ENCODE data around the gene PRM3. TPM values are rescaled to one million over a fixed set of nuclear protein-coding genes. Genes with fewer than 3 reads are reported as not detected.
A peak's percentile ranks its signal among the peaks of the same experiment; 100 is the strongest.

The PRM3 gene
- total RNA-seq, 2 experiments from 2014 or later: not detected

GRCh38 chr16:11231367-11231970 lies 42.0 kb downstream of the PRM3 start:
- TF ChIP-seq CTCF (IDR thresholded peaks at IDR 0.05): no peak
- H3K36me3 Mint-ChIP-seq (ENCODE audit: low read depth): no peaks in the 10 kb centered on the region
- peaks cover 69% of the 10 kb centered on the region for H3K4me1 Mint-ChIP-seq (ENCODE audit: low read depth)
- no peaks in the 10 kb centered on the region for H3K27me3 Mint-ChIP-seq
- DNase-seq: no peak
- peak overlapping the region; percentile 98 for H3K27ac Mint-ChIP-seq
- intact Hi-C loops (cut with micrococcal nuclease): no loop called here
- ChIA-PET CTCF (interaction anchor here (0.9 to 1.0 kb wide), 2 partner anchors 14 to 24 kb away, joined by 4 to 5 read pairs; partner anchors contain the start of gene SOCS1), POLR2A (interaction anchor here (0.5 to 2.9 kb wide), 3 partner anchors 20 to 137 kb away, joined by 3 to 24 read pairs (median 3); partner anchors contain the start of gene SOCS1)
- no peaks in the 10 kb centered on the region for H3K9me3 Mint-ChIP-seq
- H3K4me3 Mint-ChIP-seq: peak overlapping the region; percentile 17
- ATAC-seq: no peak

- ChIA-PET CTCF (no interaction called here), POLR2A (interaction anchor here (1.7 to 2.9 kb wide), 2 partner anchors 22 to 25 kb away, joined by 11 to 24 read pairs; partner anchors contain the start of gene SOCS1)
- Mint-ChIP-seq H3K4me3 (no peak overlapping the region), H3K27me3 (no peaks in the 10 kb centered on the region), H3K9me3 (no peaks in the 10 kb centered on the region), H3K27ac (peak overlapping the region; percentile 76), H3K36me3 (ENCODE audit: low read depth) (no peaks in the 10 kb centered on the region), H3K4me1 (ENCODE audit: low read depth) (peaks cover 74% of the 10 kb centered on the region)
- no peak for TF ChIP-seq CTCF (IDR thresholded peaks at IDR 0.05)
- DNase-seq: no peak
- intact Hi-C loops (cut with micrococcal nuclease): no loop called here
- ATAC-seq: no peak
These were observed 43.5 kb downstream of the PRM3 start for GRCh38 chr16:11229906-11230305.

GRCh38 chr16:11229432-11229831 lies 44.0 kb downstream of the PRM3 start:
- ChIA-PET CTCF (interaction anchor here (1.0 kb wide), 1 partner anchor 26 kb away, joined by 3 read pairs; no protein-coding TSS in a partner anchor), POLR2A (interaction anchor here (1.7 to 2.9 kb wide), 2 partner anchors 22 to 25 kb away, joined by 11 to 24 read pairs; partner anchors contain the start of gene SOCS1)
- TF ChIP-seq CTCF (IDR thresholded peaks at IDR 0.05): no peak
- Mint-ChIP-seq H3K27me3 (no peaks in the 10 kb centered on the region), H3K27ac (peak overlapping the region; percentile 76), H3K9me3 (no peaks in the 10 kb centered on the region), H3K36me3 (ENCODE audit: low read depth) (no peaks in the 10 kb centered on the region), H3K4me1 (ENCODE audit: low read depth) (peaks cover 75% of the 10 kb centered on the region), H3K4me3 (no peak overlapping the region)
- DNase-seq (no peak), ATAC-seq (no peak)
- intact Hi-C loops (cut with micrococcal nuclease): no loop called here

- no peak for ATAC-seq
- ChIA-PET CTCF (interaction anchor here (0.9 to 3.5 kb wide), 13 partner anchors 7 to 262 kb away, joined by 3 to 21 read pairs (median 5); partner anchors contain the start of gene SOCS1), POLR2A (interaction anchor here (0.7 to 6.3 kb wide), 15 partner anchors 9 to 260 kb away, joined by 3 to 146 read pairs (median 6); partner anchors contain the start of gene SOCS1)
- no peak for TF ChIP-seq CTCF (IDR thresholded peaks at IDR 0.05)
- no peaks in the 10 kb centered on the region for H3K27me3 Mint-ChIP-seq
- intact Hi-C loops (cut with micrococcal nuclease): loop anchor here (1.0 to 2.0 kb wide), 2 partner anchors 7 to 65 kb away; no protein-coding TSS in a partner anchor
- no peaks in the 10 kb centered on the region for H3K9me3 Mint-ChIP-seq
- peak overlapping the region; percentile 98 for H3K27ac Mint-ChIP-seq
- H3K36me3 Mint-ChIP-seq (ENCODE audit: low read depth): no peaks in the 10 kb centered on the region
- peaks cover 61% of the 10 kb centered on the region for H3K4me1 Mint-ChIP-seq (ENCODE audit: low read depth)
- peak; percentile 47 for DNase-seq
- peak overlapping the region; percentile 63 for H3K4me3 Mint-ChIP-seq
These were observed 47.5 kb downstream of the PRM3 start for GRCh38 chr16:11225677-11226549.

Data from activated CD8-positive, alpha-beta T cell treated with anti-CD3 and anti-CD28 coated beads for 36 hours (primary cell).